Ectodermal cell (in vitro differentiated cells): Measurements from ENCODE around the gene TRPV5.

Experiments
- H3K27ac ChIP-seq: 2 replicates; pipeline ENCODE4 v1.7.0; 2013; ENCODE audit warnings: mild to moderate bottlenecking, low read depth, low read length; ENCODE audit not compliant: insufficient read depth, poor library complexity, severe bottlenecking
- H3K27me3 ChIP-seq: 2 replicates; pipeline ENCODE4 v1.7.0; 2013; ENCODE audit warnings: mild to moderate bottlenecking, low read length; ENCODE audit not compliant: insufficient read depth, control insufficient read depth, poor library complexity, severe bottlenecking
- H3K36me3 ChIP-seq: one replicate; pipeline ENCODE4 v1.7.0; 2013; ENCODE audit warnings: low read length; ENCODE audit not compliant: control insufficient read depth, insufficient read depth
- H3K4me1 ChIP-seq: one replicate; pipeline ENCODE4 v1.7.0; 2013; ENCODE audit warnings: low read length; ENCODE audit not compliant: control insufficient read depth, insufficient read depth
- H3K4me3 ChIP-seq: 2 replicates; pipeline ENCODE4 v1.7.0; 2013; ENCODE audit warnings: low read depth, low read length, control low read depth; ENCODE audit not compliant: insufficient read depth
- H3K9me3 ChIP-seq: 2 replicates; pipeline ENCODE4 v1.7.0; 2013; ENCODE audit warnings: mild to moderate bottlenecking, low read length, moderate library complexity; ENCODE audit not compliant: control insufficient read depth
- WGBS, 2 experiments: methylation state at CpG; one replicate each; pipeline ENCODE4 v1.1.7; 2013; ENCODE audit warnings: missing lambda C conversion rate in 2 of 2; 5-methylcytosine and 5-hydroxymethylcytosine counted together

TRPV5 gene

DNA sequence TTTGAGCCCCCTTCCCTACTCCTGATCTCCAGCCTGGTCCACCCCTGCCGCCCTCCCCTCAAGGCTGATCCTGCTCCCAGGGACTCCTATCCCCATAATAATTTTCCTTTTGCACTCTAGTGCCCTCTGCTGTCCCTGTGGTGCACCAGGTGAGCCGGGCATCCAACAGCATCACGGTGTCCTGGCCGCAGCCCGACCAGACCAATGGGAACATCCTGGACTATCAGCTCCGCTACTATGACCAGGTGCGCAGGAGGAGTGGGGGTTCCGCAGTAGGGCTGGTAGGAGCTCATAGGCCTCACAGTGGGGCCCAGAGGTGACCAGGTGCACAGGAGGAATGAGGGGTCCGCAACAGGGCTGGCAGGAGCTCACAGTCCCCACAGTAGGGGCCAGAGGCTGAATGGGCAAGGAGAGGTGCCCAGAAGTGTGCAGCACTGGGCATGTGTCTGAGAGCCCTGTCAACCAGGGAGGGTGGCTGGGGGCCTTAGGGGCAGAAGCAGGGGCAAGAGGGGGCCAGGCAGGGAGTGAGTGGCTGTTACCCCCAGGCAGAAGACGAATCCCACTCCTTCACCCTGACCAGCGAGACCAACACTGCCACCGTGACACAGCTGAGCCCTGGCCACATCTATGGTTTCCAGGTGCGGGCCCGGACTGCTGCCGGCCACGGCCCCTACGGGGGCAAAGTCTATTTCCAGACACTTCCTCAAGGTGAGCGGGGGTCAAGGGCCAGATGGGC lies 67.0 kb downstream of the TRPV5 start:
- H3K4me1 ChIP-seq = peaks cover 4% of the 10 kb centered on the region
- H3K36me3 ChIP-seq = no peaks in the 10 kb centered on the region
- no peaks in the 10 kb centered on the region for H3K9me3 ChIP-seq
- WGBS, 2 experiments = 80 to 81% methylated on average over 18 of the region's 18 CpGs
- no peaks in the 10 kb centered on the region for H3K27me3 ChIP-seq
- no peak overlapping the region for H3K27ac ChIP-seq
- no peak overlapping the region for H3K4me3 ChIP-seq

DNA sequence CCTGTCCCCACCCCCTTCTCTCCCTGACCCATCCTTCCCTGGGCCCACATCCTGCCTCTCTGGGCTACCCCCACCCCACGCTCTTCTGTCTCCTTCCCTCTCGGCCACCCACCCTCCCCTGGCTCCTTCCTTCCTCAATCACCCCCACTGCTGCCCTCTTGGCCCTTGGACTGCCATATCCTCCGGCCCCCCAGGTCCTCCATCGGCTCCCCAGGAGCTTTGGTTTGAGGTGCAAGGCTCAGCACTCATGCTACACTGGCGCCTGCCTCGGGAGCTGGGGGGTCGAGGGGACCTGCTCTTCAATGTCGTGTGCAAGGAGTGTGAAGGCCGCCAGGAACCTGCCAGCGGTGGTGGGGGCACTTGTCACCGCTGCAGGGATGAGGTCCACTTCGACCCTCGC lies 67.8 kb downstream of the TRPV5 start:
- Histone ChIP-seq H3K4me3 (no peak overlapping the region), H3K9me3 (no peaks in the 10 kb centered on the region), H3K4me1 (peaks cover 4% of the 10 kb centered on the region), H3K27me3 (no peaks in the 10 kb centered on the region), H3K36me3 (no peaks in the 10 kb centered on the region), H3K27ac (no peak overlapping the region)
- 86 to 92% methylated on average over 13 of the region's 13 CpGs for WGBS, 2 experiments

DNA sequence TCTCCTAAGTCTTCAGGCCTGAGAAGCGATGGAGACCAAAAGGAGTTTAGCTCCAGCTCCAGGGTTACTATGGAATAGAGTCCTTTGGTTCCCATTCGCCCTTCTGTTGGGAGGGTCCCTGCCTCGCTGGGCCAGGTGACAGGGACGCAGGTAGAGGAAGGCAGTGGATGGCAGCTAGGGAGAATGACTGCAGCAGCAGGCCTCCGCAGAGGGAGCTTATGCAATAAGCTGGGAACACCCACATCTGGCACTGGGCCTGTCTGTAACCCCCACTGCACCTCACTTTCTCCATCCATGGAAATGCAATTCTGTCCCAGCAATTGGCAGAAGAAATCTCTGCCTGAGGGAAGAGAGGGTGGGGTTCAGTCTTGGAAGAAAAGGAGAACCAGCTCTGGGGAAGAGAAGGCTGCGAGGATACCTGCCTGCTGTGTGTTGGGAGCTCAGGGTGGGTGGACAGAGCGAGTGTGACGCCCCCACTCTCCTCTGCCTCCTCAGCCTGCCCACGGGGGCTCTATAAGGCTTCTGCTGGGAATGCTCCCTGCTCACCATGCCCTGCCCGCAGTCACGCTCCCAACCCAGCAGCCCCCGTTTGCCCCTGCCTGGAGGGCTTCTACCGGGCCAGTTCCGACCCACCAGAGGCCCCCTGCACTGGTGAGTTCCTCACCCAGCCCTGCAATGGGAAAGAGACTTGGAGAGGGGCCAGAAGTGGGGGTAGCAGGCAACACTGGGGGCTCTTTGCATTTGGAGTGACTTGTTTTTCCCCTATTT lies 68.4 kb downstream of the TRPV5 start:
- H3K36me3 ChIP-seq = no peaks in the 10 kb centered on the region
- no peaks in the 10 kb centered on the region for H3K27me3 ChIP-seq
- no peak overlapping the region for H3K27ac ChIP-seq
- 92 to 94% methylated on average over 14 of the region's 14 CpGs for WGBS, 2 experiments
- H3K9me3 ChIP-seq = no peaks in the 10 kb centered on the region
- peaks cover 4% of the 10 kb centered on the region for H3K4me1 ChIP-seq
- no peak overlapping the region for H3K4me3 ChIP-seq

DNA sequence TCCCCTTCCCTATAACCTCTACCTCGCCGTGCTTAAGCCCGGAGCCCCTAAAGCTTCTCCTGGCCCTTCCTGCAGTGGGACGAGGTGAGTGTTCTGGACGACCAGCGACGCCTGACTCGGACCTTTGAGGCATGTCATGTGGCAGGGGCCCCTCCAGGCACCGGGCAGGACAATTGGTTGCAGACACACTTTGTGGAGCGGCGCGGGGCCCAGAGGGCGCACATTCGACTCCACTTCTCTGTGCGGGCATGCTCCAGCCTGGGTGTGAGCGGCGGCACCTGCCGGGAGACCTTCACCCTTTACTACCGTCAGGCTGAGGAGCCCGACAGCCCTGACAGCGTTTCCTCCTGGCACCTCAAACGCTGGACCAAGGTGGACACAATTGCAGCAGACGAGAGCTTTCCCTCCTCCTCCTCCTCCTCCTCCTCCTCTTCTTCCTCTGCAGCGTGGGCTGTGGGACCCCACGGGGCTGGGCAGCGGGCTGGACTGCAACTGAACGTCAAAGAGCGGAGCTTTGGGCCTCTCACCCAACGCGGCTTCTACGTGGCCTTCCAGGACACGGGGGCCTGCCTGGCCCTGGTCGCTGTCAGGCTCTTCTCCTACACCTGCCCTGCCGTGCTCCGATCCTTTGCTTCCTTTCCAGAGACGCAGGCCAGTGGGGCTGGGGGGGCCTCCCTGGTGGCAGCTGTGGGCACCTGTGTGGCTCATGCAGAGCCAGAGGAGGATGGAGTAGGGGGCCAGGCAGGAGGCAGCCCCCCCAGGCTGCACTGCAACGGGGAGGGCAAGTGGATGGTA lies 69.5 kb downstream of the TRPV5 start:
- no peaks in the 10 kb centered on the region for H3K36me3 ChIP-seq
- WGBS, 2 experiments = 90 to 91% methylated on average over 37 of the region's 37 CpGs
- H3K27ac ChIP-seq = no peak overlapping the region
- peaks cover 4% of the 10 kb centered on the region for H3K4me1 ChIP-seq
- no peaks in the 10 kb centered on the region for H3K9me3 ChIP-seq
- H3K27me3 ChIP-seq = no peaks in the 10 kb centered on the region
- H3K4me3 ChIP-seq = no peak overlapping the region

DNA sequence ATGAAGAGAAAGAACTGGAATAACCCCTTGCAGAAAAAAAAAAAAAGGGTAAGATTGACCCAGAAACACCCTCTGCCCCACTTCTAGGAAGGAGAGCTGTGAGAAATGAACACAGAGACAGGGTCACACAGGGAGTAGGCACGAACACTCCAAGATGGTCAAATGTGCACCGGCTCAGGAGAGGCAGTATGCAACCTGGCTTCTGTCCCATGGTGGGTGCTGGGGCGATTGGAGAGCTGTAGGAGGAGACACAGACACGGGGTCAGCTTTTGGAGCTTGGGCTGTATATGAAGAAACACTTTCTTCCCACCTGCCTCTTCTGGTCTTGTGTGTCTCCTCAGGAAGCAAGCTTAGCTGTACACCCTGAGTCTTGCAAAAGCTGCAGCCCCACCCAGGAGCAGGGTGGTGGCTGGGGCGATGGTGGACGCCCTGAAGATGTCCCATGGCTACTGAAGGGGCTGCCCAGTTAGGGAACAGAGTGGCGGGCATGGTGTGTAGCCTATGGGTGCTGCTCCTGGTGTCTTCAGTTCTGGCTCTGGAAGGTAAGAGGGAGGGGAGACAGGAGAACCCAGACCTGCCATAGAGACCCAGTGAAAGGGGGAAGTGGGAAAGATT lies 70.7 kb downstream of the TRPV5 start:
- H3K36me3 ChIP-seq = no peaks in the 10 kb centered on the region
- peaks cover 4% of the 10 kb centered on the region for H3K4me1 ChIP-seq
- no peak overlapping the region for H3K4me3 ChIP-seq
- H3K27ac ChIP-seq = no peak overlapping the region
- 90 to 93% methylated on average over 7 of the region's 7 CpGs for WGBS, 2 experiments
- no peaks in the 10 kb centered on the region for H3K27me3 ChIP-seq
- no peaks in the 10 kb centered on the region for H3K9me3 ChIP-seq

DNA sequence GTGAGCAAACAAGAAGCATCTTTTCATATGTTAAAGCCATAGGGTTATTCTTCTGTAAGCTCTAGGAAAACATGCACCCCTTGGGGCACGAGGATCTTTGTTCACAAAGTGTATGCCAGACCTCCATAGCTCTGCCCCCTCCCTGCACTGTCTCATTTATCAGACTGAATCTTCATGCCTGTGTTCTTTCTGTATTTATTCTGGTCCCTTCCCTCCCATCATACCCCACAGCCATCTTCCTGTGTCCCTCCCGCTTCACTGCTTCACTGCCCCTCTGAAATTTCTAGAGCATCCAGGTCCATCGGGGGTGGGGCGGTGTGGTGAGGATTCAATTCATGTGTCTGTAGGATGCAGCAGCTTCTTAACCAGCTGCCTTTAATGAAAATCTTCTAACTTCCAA lies 71.2 kb downstream of the TRPV5 start:
- Histone ChIP-seq H3K4me1 (peaks cover 4% of the 10 kb centered on the region), H3K9me3 (no peaks in the 10 kb centered on the region), H3K27ac (no peak overlapping the region), H3K27me3 (no peaks in the 10 kb centered on the region), H3K36me3 (no peaks in the 10 kb centered on the region), H3K4me3 (no peak overlapping the region)
- 47 to 78% methylated on average over 1 to 4 of the region's 4 CpGs for WGBS, 2 experiments

DNA sequence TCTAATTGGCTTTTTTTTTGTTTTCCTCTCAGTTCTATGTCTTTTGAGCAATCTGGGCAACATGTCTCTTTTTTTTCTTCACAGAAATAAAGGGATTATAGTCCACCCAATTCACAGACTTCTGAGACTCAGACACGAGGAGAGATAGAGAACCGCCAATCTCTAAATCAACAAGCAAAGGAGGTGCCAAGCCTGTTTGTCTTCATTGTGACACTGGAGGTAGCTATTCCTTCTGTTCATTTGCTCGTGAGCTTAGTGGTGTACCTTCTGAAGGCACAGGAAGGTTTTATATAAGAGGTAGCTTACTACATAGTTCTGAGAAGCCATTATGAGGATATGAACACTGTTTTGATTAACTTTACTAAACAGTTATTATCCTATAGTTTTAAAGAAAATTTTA lies 72.6 kb downstream of the TRPV5 start:
- Histone ChIP-seq H3K4me3 (no peak overlapping the region), H3K36me3 (no peaks in the 10 kb centered on the region), H3K4me1 (peaks cover 4% of the 10 kb centered on the region), H3K27ac (no peak overlapping the region), H3K9me3 (no peaks in the 10 kb centered on the region), H3K27me3 (peaks cover 6% of the 10 kb centered on the region)
- WGBS, 2 experiments = 85 to 90% methylated on average over 3 of the region's 3 CpGs

DNA sequence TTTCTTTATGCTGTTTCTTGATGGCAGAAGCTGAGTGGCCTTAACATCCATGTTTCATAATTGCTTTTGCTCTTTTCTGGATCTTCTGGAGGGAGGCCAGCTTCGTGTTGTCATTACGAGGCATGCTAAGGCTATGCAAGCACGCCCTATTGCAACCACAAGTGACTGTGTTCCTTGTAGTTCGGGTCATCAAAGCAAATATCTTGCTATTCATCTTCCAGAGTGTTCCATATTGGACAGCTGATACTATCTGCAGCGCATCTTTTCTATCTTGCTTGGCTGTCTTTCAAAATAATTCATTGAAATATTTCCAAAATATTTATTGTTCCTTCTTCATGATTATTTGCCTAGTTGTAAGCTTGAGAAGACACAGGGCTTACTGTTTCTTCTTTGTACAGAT lies 73.7 kb downstream of the TRPV5 start:
- no peaks in the 10 kb centered on the region for H3K36me3 ChIP-seq
- no peak overlapping the region for H3K4me3 ChIP-seq
- H3K9me3 ChIP-seq = no peaks in the 10 kb centered on the region
- H3K27ac ChIP-seq = no peak overlapping the region
- peaks cover 18% of the 10 kb centered on the region for H3K27me3 ChIP-seq
- peaks cover 4% of the 10 kb centered on the region for H3K4me1 ChIP-seq
- WGBS, 2 experiments = 93 to 95% methylated on average over 5 of the region's 5 CpGs

DNA sequence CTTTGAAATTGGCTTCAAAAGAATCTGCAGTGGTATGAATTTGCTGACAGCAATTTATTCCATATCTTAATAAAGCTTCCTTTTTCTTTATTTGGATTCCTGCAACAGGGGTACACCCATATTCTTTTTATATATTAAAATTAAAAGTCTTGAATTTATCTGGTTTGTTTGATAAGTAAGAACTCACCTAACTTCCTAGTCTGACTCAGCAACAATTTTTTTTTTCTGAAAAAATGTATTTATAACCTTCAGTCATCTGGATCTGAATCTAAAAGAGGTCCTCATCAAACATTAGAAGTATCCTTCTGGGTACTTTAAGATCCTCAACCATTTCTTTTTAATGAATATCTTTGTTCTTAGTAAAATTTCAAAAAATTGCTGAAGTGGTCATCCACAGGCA lies 74.1 kb downstream of the TRPV5 start:
- H3K27ac ChIP-seq = no peak overlapping the region

More for the DNA sequence above, 74.1 kb downstream of the TRPV5 start:
- peaks cover 4% of the 10 kb centered on the region for H3K4me1 ChIP-seq
- no peaks in the 10 kb centered on the region for H3K9me3 ChIP-seq
- H3K27me3 ChIP-seq = peaks cover 18% of the 10 kb centered on the region
- no peak overlapping the region for H3K4me3 ChIP-seq
- no peaks in the 10 kb centered on the region for H3K36me3 ChIP-seq
